ENCODE measurements around the gene TIMM29. TPM values are rescaled to one million over a fixed set of nuclear protein-coding genes. Genes with fewer than 3 reads are reported as not detected.

Gene TIMM29
- polyA plus RNA-seq, 3 donors: 5.2 to 18.7 (median 14.1) TPM

DNA sequence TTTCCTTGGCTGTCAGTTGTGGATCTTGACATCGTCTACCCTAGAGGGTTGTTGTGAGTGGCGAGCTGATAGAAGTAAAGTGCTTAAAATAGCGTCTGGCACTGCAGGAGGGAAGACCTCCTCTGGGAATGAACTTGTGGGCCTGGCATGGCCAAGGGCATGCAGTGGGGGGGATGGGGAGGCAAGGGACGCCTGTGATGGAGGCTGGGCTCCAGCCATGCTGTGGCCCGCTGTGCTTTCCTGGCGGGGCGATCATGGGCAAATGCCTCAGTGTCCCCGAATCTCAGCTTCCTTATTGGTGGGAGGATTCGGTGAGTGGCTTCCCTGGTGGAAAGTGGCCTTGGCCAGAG, 46.5 kb upstream of the TIMM29 start:
- H3K9me3 ChIP-seq (replicated peaks in 1 of 2; ENCODE audit: control insufficient read depth in 1 of 2, insufficient read depth in 1 of 2, low read length in 2 of 2): no peaks in the 10 kb centered on the region
- peaks cover 3 to 5% of the 10 kb centered on the region in 2 donors for H3K4me1 ChIP-seq (ENCODE audit: control insufficient read depth in 1 of 2, insufficient read depth in 2 of 2, low read length in 2 of 2)
- H3K9me3 Mint-ChIP-seq: no peaks in the 10 kb centered on the region
- DNase-seq: no peak
- peaks cover 60% of the 10 kb centered on the region for H3K79me2 ChIP-seq (ENCODE audit: insufficient read depth, low read length)
- H3K27me3 ChIP-seq (ENCODE audit: control insufficient read depth in 2 of 2, insufficient read depth in 2 of 2, low read length in 2 of 2): no peaks in the 10 kb centered on the region
- TF ChIP-seq, protein P1, sequence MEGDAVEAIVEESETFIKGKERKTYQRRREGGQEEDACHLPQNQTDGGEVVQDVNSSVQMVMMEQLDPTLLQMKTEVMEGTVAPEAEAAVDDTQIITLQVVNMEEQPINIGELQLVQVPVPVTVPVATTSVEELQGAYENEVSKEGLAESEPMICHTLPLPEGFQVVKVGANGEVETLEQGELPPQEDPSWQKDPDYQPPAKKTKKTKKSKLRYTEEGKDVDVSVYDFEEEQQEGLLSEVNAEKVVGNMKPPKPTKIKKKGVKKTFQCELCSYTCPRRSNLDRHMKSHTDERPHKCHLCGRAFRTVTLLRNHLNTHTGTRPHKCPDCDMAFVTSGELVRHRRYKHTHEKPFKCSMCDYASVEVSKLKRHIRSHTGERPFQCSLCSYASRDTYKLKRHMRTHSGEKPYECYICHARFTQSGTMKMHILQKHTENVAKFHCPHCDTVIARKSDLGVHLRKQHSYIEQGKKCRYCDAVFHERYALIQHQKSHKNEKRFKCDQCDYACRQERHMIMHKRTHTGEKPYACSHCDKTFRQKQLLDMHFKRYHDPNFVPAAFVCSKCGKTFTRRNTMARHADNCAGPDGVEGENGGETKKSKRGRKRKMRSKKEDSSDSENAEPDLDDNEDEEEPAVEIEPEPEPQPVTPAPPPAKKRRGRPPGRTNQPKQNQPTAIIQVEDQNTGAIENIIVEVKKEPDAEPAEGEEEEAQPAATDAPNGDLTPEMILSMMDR (IDR thresholded peaks at IDR 0.05): no peak
- H3K36me3 Mint-ChIP-seq: peaks cover 8 to 13% of the 10 kb centered on the region in 2 donors
- H3K27ac ChIP-seq (ENCODE audit: low read depth in 1 of 2, low read length in 2 of 2): no peak overlapping the region
- H3K27me3 Mint-ChIP-seq (ENCODE audit: low read depth in 3 of 3): peaks cover 0 to 4% (median 0%) of the 10 kb centered on the region in 3 donors
- peak overlapping the region in 1 of 7 donors; percentile 68 for H3K27ac Mint-ChIP-seq
- no peaks in the 10 kb centered on the region for H3K36me3 ChIP-seq (replicated peaks in 1 of 2; ENCODE audit: control insufficient read depth in 1 of 2, insufficient read depth in 2 of 2, low read length in 2 of 2)
- no peak overlapping the region for H3K4me3 Mint-ChIP-seq
- peaks cover 16% of the 10 kb centered on the region for H3K4me1 Mint-ChIP-seq
- peaks cover 62% of the 10 kb centered on the region for H4K20me1 ChIP-seq (ENCODE audit: insufficient read depth, low read length)
- intact Hi-C loops (cut with micrococcal nuclease): no loop called here
- WGBS (ENCODE audit: insufficient coverage): 95% methylated on average over 6 of the region's 9 CpGs
- no peak overlapping the region for H3K9ac ChIP-seq (ENCODE audit: insufficient read depth, low read length, poor library complexity, severe bottlenecking)
- H3K4me2 ChIP-seq (replicated peaks; ENCODE audit: extremely low read depth, low read length, poor library complexity, severe bottlenecking): no peak overlapping the region
- no peak overlapping the region for H2AFZ ChIP-seq (ENCODE audit: insufficient read depth, low read depth, low read length, poor library complexity, severe bottlenecking)
- H3K4me3 ChIP-seq (replicated peaks in 1 of 3; ENCODE audit: low read depth in 2 of 3, low read length in 3 of 3): no peak overlapping the region

DNA sequence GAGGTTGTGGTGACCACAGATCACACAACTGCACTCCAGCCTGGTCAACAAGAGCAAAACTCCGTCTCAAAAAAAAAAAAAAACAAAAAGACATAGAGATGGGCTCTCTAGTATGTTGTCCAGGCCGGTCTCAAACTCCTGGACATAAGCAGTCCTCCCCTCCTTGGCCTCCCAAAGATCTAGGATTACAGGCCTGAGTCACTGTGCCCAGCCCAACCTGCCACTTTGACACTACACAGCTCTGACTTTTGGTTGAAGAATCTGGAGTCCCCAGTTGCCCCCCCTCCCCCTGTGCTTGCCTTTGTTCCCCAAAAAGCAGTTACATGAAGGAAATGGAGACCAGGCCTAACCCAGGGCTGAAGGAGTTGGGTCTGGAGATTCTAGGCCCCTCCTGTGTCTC, 44.3 kb upstream of the TIMM29 start:
- Histone ChIP-seq H3K27ac (ENCODE audit: low read depth in 1 of 2, low read length in 2 of 2) (no peak overlapping the region), H3K4me3 (replicated peaks in 1 of 3; ENCODE audit: low read depth in 2 of 3, low read length in 3 of 3) (no peak overlapping the region), H2AFZ (ENCODE audit: insufficient read depth, low read depth, low read length, poor library complexity, severe bottlenecking) (no peak overlapping the region), H3K79me2 (ENCODE audit: insufficient read depth, low read length) (peaks cover 46% of the 10 kb centered on the region), H4K20me1 (ENCODE audit: insufficient read depth, low read length) (peaks cover 63% of the 10 kb centered on the region), H3K4me1 (ENCODE audit: control insufficient read depth in 1 of 2, insufficient read depth in 2 of 2, low read length in 2 of 2) (no peaks in the 10 kb centered on the region), H3K4me2 (replicated peaks; ENCODE audit: extremely low read depth, low read length, poor library complexity, severe bottlenecking) (no peak overlapping the region), H3K27me3 (ENCODE audit: control insufficient read depth in 2 of 2, insufficient read depth in 2 of 2, low read length in 2 of 2) (no peaks in the 10 kb centered on the region), H3K9me3 (replicated peaks in 1 of 2; ENCODE audit: control insufficient read depth in 1 of 2, insufficient read depth in 1 of 2, low read length in 2 of 2) (no peaks in the 10 kb centered on the region), H3K9ac (ENCODE audit: insufficient read depth, low read length, poor library complexity, severe bottlenecking) (no peak overlapping the region), H3K36me3 (replicated peaks in 1 of 2; ENCODE audit: control insufficient read depth in 1 of 2, insufficient read depth in 2 of 2, low read length in 2 of 2) (no peaks in the 10 kb centered on the region)
- Mint-ChIP-seq H3K4me1 (peaks cover 6% of the 10 kb centered on the region), H3K9me3 (no peaks in the 10 kb centered on the region), H3K27ac (peak overlapping the region in 3 of 7 donors; percentile 25 to 75 (median 42)), H3K27me3 (ENCODE audit: low read depth in 3 of 3) (peaks cover 0 to 5% (median 0%) of the 10 kb centered on the region in 3 donors), H3K4me3 (no peak overlapping the region), H3K36me3 (peaks cover 9 to 12% of the 10 kb centered on the region in 2 donors)
- intact Hi-C loops (cut with micrococcal nuclease): no loop called here
- DNase-seq: no peak
- 80% methylated on average over 2 of the region's 2 CpGs for WGBS (ENCODE audit: insufficient coverage)
- TF ChIP-seq, protein P1 (IDR thresholded peaks at IDR 0.05): no peak

All from CD14-positive monocyte (primary cell).